ENCODE data around the gene PHF12.

PHF12 gene

DNA sequence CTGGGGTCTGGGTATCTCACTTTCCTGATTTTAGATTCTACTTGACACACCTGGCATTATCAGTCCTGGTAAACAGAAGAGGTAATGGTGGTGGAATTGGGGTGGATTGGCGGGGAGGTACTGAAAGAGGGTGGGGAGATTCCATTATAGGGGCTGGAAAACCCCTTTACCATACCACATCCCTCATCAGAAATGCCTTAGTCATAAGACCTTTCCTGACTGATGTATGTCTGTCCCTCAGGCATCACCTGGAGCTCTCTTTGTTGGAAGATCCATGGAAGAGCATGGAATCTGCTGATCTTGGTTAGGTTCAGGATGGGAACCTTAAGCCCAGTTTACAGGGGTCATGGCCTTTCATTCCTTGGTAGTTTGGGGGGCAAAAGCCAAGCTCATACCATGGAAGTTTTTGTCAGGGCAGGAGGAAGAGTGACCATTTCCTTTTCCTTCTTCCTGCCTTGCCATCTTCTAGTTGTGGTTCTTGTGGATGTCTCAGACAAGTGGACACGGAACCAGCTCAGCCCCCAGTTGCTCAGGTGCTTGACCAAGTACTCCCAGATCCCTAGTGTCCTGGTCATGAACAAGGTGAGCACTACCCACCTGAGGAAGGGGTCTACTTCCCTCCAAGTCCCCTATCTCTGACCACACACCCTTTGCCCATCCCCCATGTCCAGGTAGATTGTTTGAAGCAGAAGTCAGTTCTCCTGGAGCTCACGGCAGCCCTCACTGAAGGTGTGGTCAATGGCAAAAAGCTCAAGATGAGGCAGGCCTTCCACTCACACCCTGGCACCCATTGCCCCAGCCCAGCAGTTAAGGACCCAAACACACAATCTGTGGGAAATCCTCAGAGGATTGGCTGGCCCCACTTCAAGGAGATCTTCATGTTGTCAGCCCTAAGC is 93.2 kb downstream of the PHF12 start:
- no peak for DNase-seq

DNA sequence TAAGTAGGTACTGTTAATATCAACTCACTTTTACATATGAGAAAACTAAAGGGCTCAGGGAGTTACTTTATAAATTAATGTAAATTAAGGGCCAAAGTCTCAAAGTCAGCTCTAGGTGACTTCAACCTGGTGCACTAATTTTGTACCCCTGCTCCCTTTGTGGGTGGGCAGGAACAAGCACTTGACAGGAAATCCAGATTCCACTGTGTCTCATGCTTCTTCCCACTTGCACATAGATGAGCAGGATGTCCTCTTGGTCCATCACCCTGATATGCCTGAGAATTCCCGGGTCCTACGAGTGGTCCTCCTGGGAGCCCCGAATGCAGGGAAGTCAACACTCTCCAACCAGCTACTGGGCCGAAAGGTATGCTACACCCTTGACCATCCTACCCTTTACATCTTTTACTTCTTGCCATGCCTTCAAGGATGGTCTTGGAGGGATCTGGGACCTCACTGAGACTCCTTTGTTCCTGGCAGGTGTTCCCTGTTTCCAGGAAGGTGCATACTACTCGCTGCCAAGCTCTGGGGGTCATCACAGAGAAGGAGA is 95.2 kb downstream of the PHF12 start:
- no peak for DNase-seq

DNA sequence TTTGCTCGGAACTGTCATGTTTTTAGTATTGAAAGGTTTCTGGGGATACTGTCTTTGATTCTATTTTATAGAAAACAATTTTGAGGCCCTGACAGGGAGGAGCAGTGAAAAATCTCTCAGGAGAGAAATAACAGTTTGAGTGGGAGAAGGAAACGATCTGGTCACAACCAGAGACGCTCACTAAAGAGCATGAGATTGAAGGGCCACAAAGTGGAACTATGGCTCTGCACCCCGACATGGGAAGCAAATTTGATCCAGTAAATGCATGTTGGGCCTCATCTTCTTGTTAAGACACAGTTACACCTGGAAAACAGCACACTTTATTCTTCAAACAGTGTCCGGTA is 96.0 kb downstream of the PHF12 start:
- DNase-seq = no peak
